ENCODE measurements around the gene KMT5C.

KMT5C gene

GRCh38 chr19:55373993-55374757, 34.5 kb downstream of the KMT5C start:
- TF ChIP-seq CTCF (IDR thresholded peaks at IDR 0.05; ENCODE audit: low read length, missing control alignments), result no peak
- no peak overlapping the region for H3K4me3 ChIP-seq (replicated peaks; ENCODE audit: low read depth, low read length)
- peak; percentile 24 for DNase-seq (ENCODE audit: low read depth)

GRCh38 chr19:55376241-55376933, 36.7 kb downstream of the KMT5C start, which contains the start of gene TMEM190:
Gene TMEM190 (plus strand): TSS chr19:55376826. CDS start chr19:55376854, 28 bp downstream.
- TF ChIP-seq CTCF (IDR thresholded peaks at IDR 0.05; ENCODE audit: low read length, missing control alignments), result no peak
- DNase-seq (ENCODE audit: low read depth), result no peak
- H3K4me3 ChIP-seq (replicated peaks; ENCODE audit: low read depth, low read length), result no peak within 1 kb of the TSS

GRCh38 chr19:55377356-55378131, 37.9 kb downstream of the KMT5C start:
- no peak for TF ChIP-seq CTCF (IDR thresholded peaks at IDR 0.05; ENCODE audit: low read length, missing control alignments)
- no peak for DNase-seq (ENCODE audit: low read depth)
- no peak overlapping the region for H3K4me3 ChIP-seq (replicated peaks; ENCODE audit: low read depth, low read length)

GRCh38 chr19:55379174-55379573, 39.5 kb downstream of the KMT5C start:
- no peak for DNase-seq (ENCODE audit: low read depth)
- no peak overlapping the region for H3K4me3 ChIP-seq (replicated peaks; ENCODE audit: low read depth, low read length)
- no peak for TF ChIP-seq CTCF (IDR thresholded peaks at IDR 0.05; ENCODE audit: low read length, missing control alignments)

GRCh38 chr19:55382013-55382412, 42.3 kb downstream of the KMT5C start:
- H3K4me3 ChIP-seq (replicated peaks; ENCODE audit: low read depth, low read length), result no peak overlapping the region
- no peak for TF ChIP-seq CTCF (IDR thresholded peaks at IDR 0.05; ENCODE audit: low read length, missing control alignments)
- DNase-seq (ENCODE audit: low read depth), result no peak

GRCh38 chr19:55382522-55383054, 42.9 kb downstream of the KMT5C start:
- DNase-seq (ENCODE audit: low read depth), result no peak
- no peak for TF ChIP-seq CTCF (IDR thresholded peaks at IDR 0.05; ENCODE audit: low read length, missing control alignments)
- no peak overlapping the region for H3K4me3 ChIP-seq (replicated peaks; ENCODE audit: low read depth, low read length)
